Heart right ventricle (tissue), 16 donors: ENCODE results near the gene KISS1R. TPM values are rescaled to one million over a fixed set of nuclear protein-coding genes. Genes with fewer than 3 reads are reported as not detected.

Experiments
- ATAC-seq, 8 donors: fragments of 200-7000 bp; cut with Tn5 transposase; one replicate each; pipeline ENCODE4 v1.9.1; 2020; ENCODE audit warnings: mild to moderate bottlenecking in 8 of 8, moderate library complexity in 8 of 8, moderate number of reproducible peaks in 1 of 8
- DNase-seq, 2 donors: peaks; one replicate each; pipeline ENCODE4 v3.0.0-alpha.2; 2020
- H3K27ac ChIP-seq, 10 donors: fragments of 200-600 bp; sonication (generic) in 2 of 10; one replicate each; pipeline versions ENCODE4 v1.5.0 to v1.8.0; 2020 to 2022; ENCODE audit warnings: mild to moderate bottlenecking in 3 of 10
- H3K27me3 ChIP-seq, 7 donors: fragments of 200-600 bp; one replicate each; pipeline ENCODE4 v1.8.0; 2021 to 2022; ENCODE audit warnings: mild to moderate bottlenecking in 2 of 7
- H3K36me3 ChIP-seq, 9 donors: fragments of 200-600 bp; sonication (generic) in 1 of 9; one replicate each; pipeline versions ENCODE4 v1.5.0 to v1.8.0; 2020 to 2022; ENCODE audit warnings: mild to moderate bottlenecking in 2 of 9
- H3K4me1 ChIP-seq, 9 donors: fragments of 200-600 bp; sonication (generic) in 1 of 9; one replicate each; pipeline versions ENCODE4 v1.5.0 to v1.8.0; 2020 to 2022; ENCODE audit warnings: mild to moderate bottlenecking in 4 of 9
- H3K4me3 ChIP-seq, 10 donors: fragments of 200-600 bp; sonication (generic) in 2 of 10; one replicate each; pipeline versions ENCODE4 v1.5.0 to v1.8.0; 2020 to 2022; ENCODE audit warnings: mild to moderate bottlenecking in 7 of 10, moderate library complexity in 2 of 10
- H3K9me3 ChIP-seq, 11 donors: fragments of 200-600 bp in 10 of 11; sonication (generic) in 2 of 11; one replicate each; pipeline versions ENCODE4 v1.5.0 to v1.8.0; 2013 to 2022; ENCODE audit warnings: mild to moderate bottlenecking in 2 of 11, control low read depth in 1 of 11, moderate library complexity in 1 of 11
- WGBS, 2 donors: extraction: QIAGEN DNeasy Blood & Tissue Kit; methylation state at CpG; one replicate each; pipeline ENCODE4 v1.1.7; 2013; ENCODE audit warnings: inconsistent platforms in 1 of 2; 5-methylcytosine and 5-hydroxymethylcytosine counted together
- intact Hi-C, 10 donors: fragments of 100-400 bp; cut with DNase I; formaldehyde crosslinking; loops; one replicate each; pipeline versions ENCODE4 v1.11.1 to v1.14.2; 2022
- polyA plus RNA-seq, 2 donors: library from polyadenylated mRNA; stranded (reverse); fragments of 200-250 nt; gene quantifications; one replicate each; pipeline ENCODE4 v1.2.3, GENCODE V29; 2013
- total RNA-seq, 10 donors: library from RNA; stranded (reverse); fragmentation: NEBNext Ultra II Directional in 3 of 10; extraction: Animal tissue kit (Norgen Biotek cat#: 25700) in 3 of 10; gene quantifications; one replicate each; pipeline versions ENCODE4 v1.2.1 to v1.2.4, GENCODE V29; 2021 to 2023
- TF ChIP-seq, protein P1 (sequence below), 9 donors: fragments of 200-600 bp; sonication (generic) in 2 of 9; IDR thresholded peaks; one replicate each; pipeline versions ENCODE4 v1.5.0 to v1.8.0; 2021 to 2022; ENCODE audit warnings: antibody characterized with exemption in 9 of 9, mild to moderate bottlenecking in 5 of 9, moderate library complexity in 1 of 9
- donor health status: Arrhythmogenic right ventricular cardiomyopathy.
- donor health status: ischemic (EF 13 %, LVEDD 7.1; RV severe dilation, severe dysfunction).
- donor health status: healthy with polysubstance abuse.
- donor health status: DM: no; HTN: yes; CAD: no.
- donor health status: DM: no; HTN: no; CAD: no.
- donor health status: ischemic (EF 25% LVEDD 6.9; RV normal size, moderate dysfunction).
- donor health status: ischemic (EF 25% LVEDD 5.7; RV mildly dilated, moderate dysfunction).
- donor health status: healthy.
- donor health status: DM: yes; HTN: yes; CAD: no.
- donor health status: Ischemic cardiomyopathy.
- donor health status: ischemic (EF 35%, LVEDD 5.7; RV mildly dilated, moderate dysfunction).
- donor health status: nonischemic (EF 11% LVEDD 7.7; RV severe dilation, severe dysfunction).
- donor health status: DM: yes; HTN: yes; CAD: no.
- donor health status: PGD.
- donor health status: ischemic (EF 29% LVEDD 5.4; RV normal size, mild dysfunction).
- donor health status: nonischemic (EF 23%, LVEDD 6.1; RV moderate dilation, normal function).

Gene KISS1R
- total and polyA plus RNA-seq, 12 donors = not detected

DNA sequence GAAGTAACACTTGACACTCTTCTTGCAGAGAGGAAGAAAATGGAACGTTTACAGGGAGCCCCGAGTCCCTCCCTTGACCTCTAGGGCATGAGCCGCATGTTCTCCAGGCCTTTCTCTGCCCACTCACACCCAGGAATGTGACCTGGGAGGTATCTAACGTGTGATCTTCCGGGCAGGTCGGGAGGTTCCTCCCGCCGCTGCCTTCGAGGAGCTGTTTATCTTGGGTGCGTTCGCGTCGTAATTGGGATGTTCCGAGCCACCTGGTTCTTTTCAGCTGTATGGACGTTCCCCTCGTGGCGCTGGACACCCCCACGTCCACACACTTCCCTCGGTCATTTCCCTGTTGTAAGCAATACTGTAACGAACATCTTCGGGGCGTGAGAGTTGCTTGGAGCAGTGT, 22.3 kb downstream of the KISS1R start:
- no peak for DNase-seq
- Histone ChIP-seq H3K27ac (no peak overlapping the region), H3K4me1 (peaks cover 7 to 33% (median 14%) of the 10 kb centered on the region in 9 donors), H3K36me3 (peaks cover 0 to 18% (median 0%) of the 10 kb centered on the region in 9 donors), H3K9me3 (peaks cover 0 to 4% (median 0%) of the 10 kb centered on the region in 11 donors), H3K4me3 (no peak overlapping the region), H3K27me3 (no peaks in the 10 kb centered on the region)
- 89 to 91% methylated on average over 22 of the region's 22 CpGs for WGBS, 2 donors
- ATAC-seq = no peak
- TF ChIP-seq, protein P1, sequence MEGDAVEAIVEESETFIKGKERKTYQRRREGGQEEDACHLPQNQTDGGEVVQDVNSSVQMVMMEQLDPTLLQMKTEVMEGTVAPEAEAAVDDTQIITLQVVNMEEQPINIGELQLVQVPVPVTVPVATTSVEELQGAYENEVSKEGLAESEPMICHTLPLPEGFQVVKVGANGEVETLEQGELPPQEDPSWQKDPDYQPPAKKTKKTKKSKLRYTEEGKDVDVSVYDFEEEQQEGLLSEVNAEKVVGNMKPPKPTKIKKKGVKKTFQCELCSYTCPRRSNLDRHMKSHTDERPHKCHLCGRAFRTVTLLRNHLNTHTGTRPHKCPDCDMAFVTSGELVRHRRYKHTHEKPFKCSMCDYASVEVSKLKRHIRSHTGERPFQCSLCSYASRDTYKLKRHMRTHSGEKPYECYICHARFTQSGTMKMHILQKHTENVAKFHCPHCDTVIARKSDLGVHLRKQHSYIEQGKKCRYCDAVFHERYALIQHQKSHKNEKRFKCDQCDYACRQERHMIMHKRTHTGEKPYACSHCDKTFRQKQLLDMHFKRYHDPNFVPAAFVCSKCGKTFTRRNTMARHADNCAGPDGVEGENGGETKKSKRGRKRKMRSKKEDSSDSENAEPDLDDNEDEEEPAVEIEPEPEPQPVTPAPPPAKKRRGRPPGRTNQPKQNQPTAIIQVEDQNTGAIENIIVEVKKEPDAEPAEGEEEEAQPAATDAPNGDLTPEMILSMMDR (IDR thresholded peaks at IDR 0.05) = no peak
- intact Hi-C loops = loop anchor here in 1 of 10 donors (5.0 kb wide), 1 partner anchor 33 kb away; no protein-coding TSS in a partner anchor

DNA sequence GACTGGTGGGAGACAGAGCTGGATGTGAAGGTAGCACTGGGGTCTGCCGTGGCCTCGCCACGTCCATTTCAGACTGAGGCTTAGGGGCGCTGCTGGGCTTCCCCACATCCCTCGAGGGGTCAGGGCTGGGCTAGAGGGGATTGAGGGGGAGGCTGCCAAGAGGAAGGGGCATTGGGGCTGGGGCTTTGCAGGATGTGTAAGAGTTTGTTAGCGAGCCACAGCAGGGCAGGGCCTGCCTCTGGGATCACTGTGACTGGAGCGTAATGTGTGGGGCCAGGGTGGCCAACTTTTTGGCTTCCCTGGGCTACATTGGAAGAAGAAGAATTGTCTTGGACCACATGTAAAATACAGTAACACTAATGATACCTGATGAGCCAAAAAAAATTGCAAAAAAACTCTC, 22.8 kb downstream of the KISS1R start:
- intact Hi-C loops = loop anchor here in 1 of 10 donors (5.0 kb wide), 1 partner anchor 32 kb away; no protein-coding TSS in a partner anchor
- H3K4me1 ChIP-seq = peaks cover 3 to 29% (median 9%) of the 10 kb centered on the region in 9 donors
- peaks cover 0 to 4% (median 0%) of the 10 kb centered on the region in 11 donors for H3K9me3 ChIP-seq
- peak overlapping the region in 5 of 10 donors; percentile 72 to 90 (median 83) for H3K27ac ChIP-seq
- TF ChIP-seq, protein P1 (IDR thresholded peaks at IDR 0.05) = no peak
- DNase-seq = no peak
- no peak for ATAC-seq
- no peaks in the 10 kb centered on the region for H3K27me3 ChIP-seq
- peak overlapping the region in 1 of 10 donors; percentile 41 for H3K4me3 ChIP-seq
- peaks cover 0 to 18% (median 0%) of the 10 kb centered on the region in 9 donors for H3K36me3 ChIP-seq
- WGBS, 2 donors = 94 to 100% methylated on average over 7 of the region's 7 CpGs

- Histone ChIP-seq H3K36me3 (peaks cover 0 to 18% (median 0%) of the 10 kb centered on the region in 9 donors), H3K27ac (peak overlapping the region; percentile 10 to 90 (median 78)), H3K4me3 (peak overlapping the region in 9 of 10 donors; percentile 24 to 50 (median 41)), H3K4me1 (peaks cover 0 to 20% (median 4%) of the 10 kb centered on the region in 9 donors), H3K27me3 (no peaks in the 10 kb centered on the region), H3K9me3 (peaks cover 0 to 4% (median 0%) of the 10 kb centered on the region in 11 donors)
- intact Hi-C loops = no loop called here
- TF ChIP-seq, protein P1 (IDR thresholded peaks at IDR 0.05) = peak in 1 of 9 donors; percentile 21
- ATAC-seq (peak; percentile 56 to 88 (median 78)), DNase-seq (peak in 1 of 2 donors; percentile 74)
- WGBS, 2 donors = 40 to 59% methylated on average over 61 to 64 of the region's 64 CpGs
These were observed 23.6 kb downstream of the KISS1R start for GRCh38 chr19:940591-941291.

- WGBS, 2 donors = 82 to 83% methylated on average over 42 to 45 of the region's 45 CpGs
- Histone ChIP-seq H3K4me3 (peak overlapping the region in 9 of 10 donors; percentile 24 to 50 (median 41)), H3K9me3 (peaks cover 0 to 4% (median 0%) of the 10 kb centered on the region in 11 donors), H3K27ac (peak overlapping the region in 9 of 10 donors; percentile 10 to 90 (median 79)), H3K4me1 (peaks cover 0 to 20% (median 4%) of the 10 kb centered on the region in 9 donors), H3K36me3 (peaks cover 0 to 18% (median 0%) of the 10 kb centered on the region in 9 donors), H3K27me3 (no peaks in the 10 kb centered on the region)
- DNase-seq = no peak
- intact Hi-C loops = no loop called here
- TF ChIP-seq, protein P1 (IDR thresholded peaks at IDR 0.05) = no peak
- ATAC-seq = no peak
These were observed 24.4 kb downstream of the KISS1R start for GRCh38 chr19:941292-942132.
